SK-N-MC (cell line): Measurements from ENCODE around the gene ATP8B2.
"Not testable (repeated sequence)": the region's sequence is repeated elsewhere in the genome, so short reads cannot be mapped to it uniquely, and the experiment has no call there.

ENCODE experiments used
- DNase-seq: peaks from one replicate; pipeline ENCODE4 v3.0.0-alpha.2; 2011; ENCODE audit warnings: low read depth, low spot score
- H3K27ac ChIP-seq: fragments of 200-600 bp; sonication (generic); 2 replicates; pipeline ENCODE4 v1.5.1; 2016; ENCODE audit warnings: mixed run types
- H3K36me3 ChIP-seq: fragments of 200-600 bp; sonication (generic); 2 replicates; pipeline ENCODE4 v1.6.1; 2017; ENCODE audit warnings: antibody characterized with exemption, low read length, mixed read lengths; ENCODE audit not compliant: insufficient read depth
- H3K4me3 ChIP-seq: fragments of 200-600 bp; sonication (generic); 2 replicates; pipeline ENCODE4 v1.5.1; 2016
- H3K9ac ChIP-seq: fragments of 200-600 bp; sonication (generic); 2 replicates; pipeline ENCODE4 v1.8.0; 2017; ENCODE audit warnings: mixed run types, mixed read lengths; ENCODE audit not compliant: insufficient read length
- H3K9me3 ChIP-seq: fragments of 200-600 bp; sonication (generic); 2 replicates; pipeline ENCODE4 v1.6.1; 2017; ENCODE audit warnings: low read depth, mild to moderate bottlenecking, antibody characterized with exemption, low read length, moderate library complexity, mixed read lengths
- EZH2 ChIP-seq: fragments of 200-600 bp; sonication (generic); IDR thresholded peaks from one replicate; pipeline ENCODE4 v1.6.1; 2017; ENCODE audit warnings: antibody characterized with exemption
- FOXP2 ChIP-seq: optimal IDR thresholded peaks from 2 replicates; pipeline ENCODE3; 2011; ENCODE audit warnings: mild to moderate bottlenecking, moderate library complexity; ENCODE audit not compliant: insufficient read depth; ENCODE audit errors: extremely low read length, control extremely low read depth
- POLR2AphosphoS5 ChIP-seq: IDR thresholded peaks from 2 replicates; pipeline ENCODE4 v1.6.1; 2012; ENCODE audit warnings: mild to moderate bottlenecking, low read depth, low read length, borderline replicate concordance

Gene ATP8B2

GRCh38 chr1:154304664-154305337, 20.5 kb upstream of the ATP8B2 start:
- TF ChIP-seq FOXP2 (no peak), EZH2 (no peak), POLR2AphosphoS5 (no peak)
- Histone ChIP-seq H3K4me3 (no peak overlapping the region), H3K9me3 (no peaks in the 10 kb centered on the region), H3K36me3 (no peaks in the 10 kb centered on the region), H3K9ac (no peak overlapping the region), H3K27ac (no peak overlapping the region)
- DNase-seq, result no peak

- Histone ChIP-seq H3K36me3 (no peaks in the 10 kb centered on the region), H3K27ac (no peak overlapping the region), H3K4me3 (no peak overlapping the region), H3K9me3 (no peaks in the 10 kb centered on the region), H3K9ac (no peak overlapping the region)
- no peak for TF ChIP-seq POLR2AphosphoS5
- no peak for TF ChIP-seq EZH2
- TF ChIP-seq FOXP2, result no peak
- DNase-seq, result no peak
Observed at GRCh38 chr1:154306151-154306550, 19.2 kb upstream of the ATP8B2 start.

GRCh38 chr1:154307670-154308270, 17.6 kb upstream of the ATP8B2 start:
- H3K9me3 ChIP-seq, H3K36me3 ChIP-seq, H3K4me3 ChIP-seq, DNase-seq, H3K9ac ChIP-seq, H3K27ac ChIP-seq: not testable (repeated sequence)

GRCh38 chr1:154309136-154309535, 16.2 kb upstream of the ATP8B2 start:
- not testable (repeated sequence) for H3K9me3 ChIP-seq, H3K9ac ChIP-seq, DNase-seq, H3K27ac ChIP-seq, H3K36me3 ChIP-seq, H3K4me3 ChIP-seq

- not testable (repeated sequence) for H3K27ac ChIP-seq, DNase-seq, H3K9me3 ChIP-seq, H3K9ac ChIP-seq, H3K4me3 ChIP-seq, H3K36me3 ChIP-seq
Observed at GRCh38 chr1:154312229-154313065, 12.9 kb upstream of the ATP8B2 start.

GRCh38 chr1:154313066-154313356, 12.3 kb upstream of the ATP8B2 start:
- H3K4me3 ChIP-seq, result no peak overlapping the region
- no peak overlapping the region for H3K27ac ChIP-seq
- no peaks in the 10 kb centered on the region; the same call in 1 of the 2 replicates for H3K9me3 ChIP-seq
- no peak for TF ChIP-seq EZH2
- no peak overlapping the region for H3K9ac ChIP-seq
- H3K36me3 ChIP-seq, result no peaks in the 10 kb centered on the region
- no peak for DNase-seq

GRCh38 chr1:154314226-154314625, 11.1 kb upstream of the ATP8B2 start:
- H3K9ac ChIP-seq, H3K4me3 ChIP-seq, H3K9me3 ChIP-seq, H3K27ac ChIP-seq, DNase-seq, H3K36me3 ChIP-seq: not testable (repeated sequence)

- no peak overlapping the region for H3K27ac ChIP-seq
- H3K4me3 ChIP-seq, result no peak overlapping the region
- H3K9ac ChIP-seq, result no peak overlapping the region
- H3K36me3 ChIP-seq, result no peaks in the 10 kb centered on the region
- TF ChIP-seq POLR2AphosphoS5 (no peak), EZH2 (no peak), FOXP2 (no peak)
- H3K9me3 ChIP-seq, result no peaks in the 10 kb centered on the region; the same call in 1 of the 2 replicates
- no peak for DNase-seq
Observed at GRCh38 chr1:154316704-154317103, 8.6 kb upstream of the ATP8B2 start.

GRCh38 chr1:154318386-154318785, 6.9 kb upstream of the ATP8B2 start:
- no peak for DNase-seq
- TF ChIP-seq POLR2AphosphoS5, result no peak
- no peak for TF ChIP-seq EZH2
- no peak for TF ChIP-seq FOXP2

More at GRCh38 chr1:154318386-154318785, 6.9 kb upstream of the ATP8B2 start:
- H3K36me3 ChIP-seq, result no peaks in the 10 kb centered on the region
- no peak overlapping the region for H3K4me3 ChIP-seq
- H3K27ac ChIP-seq, result no peak overlapping the region
- H3K9me3 ChIP-seq, result no peaks in the 10 kb centered on the region; the same call in 1 of the 2 replicates
- no peak overlapping the region for H3K9ac ChIP-seq
